ENCODE results near the gene FAM107B.

Gene FAM107B

GRCh38 chr10:14782691-14783363, 8.1 kb upstream of the FAM107B start:
- DNase-seq (ENCODE audit: low read depth, low spot score) = no peak
- no peak overlapping the region for H3K4me3 ChIP-seq (ENCODE audit: low read depth, low read length)
- no peak for TF ChIP-seq CTCF (IDR thresholded peaks at IDR 0.05; ENCODE audit: insufficient read depth, low read length, missing control alignments)
- ChIA-PET POLR2A (no interaction called here), CTCF (no interaction called here)

GRCh38 chr10:14781763-14782162, 7.1 kb upstream of the FAM107B start:
- DNase-seq (ENCODE audit: low read depth, low spot score) = no peak
- ChIA-PET POLR2A (no interaction called here), CTCF (no interaction called here)
- H3K4me3 ChIP-seq (ENCODE audit: low read depth, low read length) = no peak overlapping the region
- TF ChIP-seq CTCF (IDR thresholded peaks at IDR 0.05; ENCODE audit: insufficient read depth, low read length, missing control alignments) = no peak

GRCh38 chr10:14779001-14779651, 4.4 kb upstream of the FAM107B start:
- POLR2A ChIA-PET = no interaction called here
- no peak overlapping the region for H3K4me3 ChIP-seq (ENCODE audit: low read depth, low read length)
- no peak for TF ChIP-seq CTCF (IDR thresholded peaks at IDR 0.05; ENCODE audit: insufficient read depth, low read length, missing control alignments)
- no peak for DNase-seq (ENCODE audit: low read depth, low spot score)
- CTCF ChIA-PET = no interaction called here

- CTCF ChIA-PET = no interaction called here
- TF ChIP-seq CTCF (IDR thresholded peaks at IDR 0.05; ENCODE audit: insufficient read depth, low read length, missing control alignments) = no peak
Observed at GRCh38 chr10:14776546-14776945, 1.8 kb upstream of the FAM107B start.

GRCh38 chr10:14775656-14776055, 959 bp upstream of the FAM107B start:
- CTCF ChIA-PET = no interaction called here

More at GRCh38 chr10:14776546-14776945, 1.8 kb upstream of the FAM107B start:
- no peak for DNase-seq (ENCODE audit: low read depth, low spot score)
- no peak overlapping the region for H3K4me3 ChIP-seq (ENCODE audit: low read depth, low read length)
- POLR2A ChIA-PET = no interaction called here

More at GRCh38 chr10:14775656-14776055, 959 bp upstream of the FAM107B start:
- no peak for DNase-seq (ENCODE audit: low read depth, low spot score)
- POLR2A ChIA-PET = no interaction called here
- no peak for TF ChIP-seq CTCF (IDR thresholded peaks at IDR 0.05; ENCODE audit: insufficient read depth, low read length, missing control alignments)
- H3K4me3 ChIP-seq (ENCODE audit: low read depth, low read length) = no peak overlapping the region
